K562 (cell line): ENCODE measurements around the gene CYB5R3. TPM values are rescaled to one million over a fixed set of nuclear protein-coding genes. Genes with fewer than 3 reads are reported as not detected.
A peak's percentile ranks its signal among the peaks of the same experiment; 100 is the strongest.

ENCODE experiments used
- ARNT ChIP-seq, 2 experiments: fragments of 450-650 bp; IDR thresholded peaks; 2 replicates each; pipeline ENCODE4 v1.6.1; 2016; ENCODE audit warnings: mild to moderate bottlenecking in 1 of 2
- FOXK1 ChIP-seq: sonication (generic); formaldehyde crosslinking; IDR thresholded peaks from 2 replicates; pipeline ENCODE4 v1.8.0; 2022; ENCODE audit warnings: missing genetic modification reagents, mild to moderate bottlenecking, borderline replicate concordance
- PPARD ChIP-seq: fragments of 250-450 bp; sonication (Bioruptor Pico); IDR thresholded peaks from 2 replicates; pipeline ENCODE4 v1.8.0; 2022; ENCODE audit warnings: inconsistent platforms, mild to moderate bottlenecking, moderate library complexity
- SRSF9 ChIP-seq: fragments of 200-400 bp; formaldehyde crosslinking; IDR thresholded peaks from 2 replicates; pipeline ENCODE4 v1.6.1; 2017; ENCODE audit warnings: low read depth, low read length, borderline replicate concordance
- THRAP3 ChIP-seq: fragments of 450-650 bp; IDR thresholded peaks from 2 replicates; pipeline ENCODE4 v1.6.1; 2016; ENCODE audit warnings: mild to moderate bottlenecking, inconsistent platforms, borderline replicate concordance
- TRIM28 ChIP-seq: fragments of 450-650 bp; IDR thresholded peaks from 2 replicates; pipeline ENCODE4 v1.6.1; 2017
- ZNF778 ChIP-seq: fragments of 450-650 bp; formaldehyde crosslinking; IDR thresholded peaks from 2 replicates; pipeline ENCODE4 v1.4.0; 2020; ENCODE audit warnings: mild to moderate bottlenecking, moderate library complexity
- polyA plus RNA-seq, 8 experiments: library from polyadenylated mRNA; depleted of rRNA in 4 of 8; stranded (reverse) in 5 of 8; unstranded in 3 of 8; fragments of >200 nt; fragmentation: Nextera tagmentation in 2 of 8; fragmentation: Illumina TruSeq in 1 of 8; extraction: Ambion mirVana in 2 of 8; extraction: Trizol in 1 of 8; gene quantifications; 2 replicates each; pipeline versions ENCODE4 v1.2.1 to v1.2.3, GENCODE V29; 2011 to 2014; ENCODE audit warnings: inconsistent platforms in 1 of 8, missing spikeins in 1 of 8
- total RNA-seq, 7 experiments: library from RNA; depleted of rRNA in 6 of 7; stranded (reverse); fragments of >200 nt in 6 of 7; fragmentation: Illumina TruSeq in 2 of 7; extraction: Trizol in 2 of 7; gene quantifications; 2 replicates each; pipeline versions ENCODE4 v1.2.1 to v1.2.3, GENCODE V29; 2011 to 2021; ENCODE audit warnings: low replicate concordance in 1 of 7
- TF ChIP-seq, protein P1 (sequence below): fragments of 250-450 bp; sonication (Bioruptor Pico); IDR thresholded peaks from 2 replicates; pipeline ENCODE4 v1.4.0; 2020; ENCODE audit warnings: mild to moderate bottlenecking, moderate library complexity
- TF ChIP-seq, protein P2 (sequence below): fragments of 150-350 bp; IDR thresholded peaks from 2 replicates; pipeline ENCODE4 v1.6.1; 2014; ENCODE audit warnings: low read depth, mild to moderate bottlenecking, low read length, borderline replicate concordance
- TF ChIP-seq, protein P3 (sequence below): fragments of 250-450 bp; sonication (Bioruptor Pico); IDR thresholded peaks from 2 replicates; pipeline ENCODE4 v1.5.1; 2021; ENCODE audit warnings: mild to moderate bottlenecking
- TF ChIP-seq, protein P4 (sequence below), 3 experiments: fragments of 200-800 bp in 1 of 3; fragments of 250-450 bp in 1 of 3; fragments of 450-650 bp in 1 of 3; sonication (Bioruptor Pico) in 1 of 3; sonication (Bioruptor generic) in 1 of 3; formaldehyde crosslinking in 1 of 3; IDR thresholded peaks; 2 replicates each; pipeline versions ENCODE4 v1.6.1 to v1.8.0; 2016 to 2022; ENCODE audit warnings: mild to moderate bottlenecking in 2 of 3, missing genetic modification characterization in 2 of 3, missing compliant biosample characterization in 1 of 3, moderate library complexity in 1 of 3

The CYB5R3 gene
- total and polyA plus RNA-seq, 9 of the 15 experiments (the other 6 are each of a cell fraction or from before 2014, with no cell fraction given): 1.4 to 66.8 (median 23.4) TPM

DNA sequence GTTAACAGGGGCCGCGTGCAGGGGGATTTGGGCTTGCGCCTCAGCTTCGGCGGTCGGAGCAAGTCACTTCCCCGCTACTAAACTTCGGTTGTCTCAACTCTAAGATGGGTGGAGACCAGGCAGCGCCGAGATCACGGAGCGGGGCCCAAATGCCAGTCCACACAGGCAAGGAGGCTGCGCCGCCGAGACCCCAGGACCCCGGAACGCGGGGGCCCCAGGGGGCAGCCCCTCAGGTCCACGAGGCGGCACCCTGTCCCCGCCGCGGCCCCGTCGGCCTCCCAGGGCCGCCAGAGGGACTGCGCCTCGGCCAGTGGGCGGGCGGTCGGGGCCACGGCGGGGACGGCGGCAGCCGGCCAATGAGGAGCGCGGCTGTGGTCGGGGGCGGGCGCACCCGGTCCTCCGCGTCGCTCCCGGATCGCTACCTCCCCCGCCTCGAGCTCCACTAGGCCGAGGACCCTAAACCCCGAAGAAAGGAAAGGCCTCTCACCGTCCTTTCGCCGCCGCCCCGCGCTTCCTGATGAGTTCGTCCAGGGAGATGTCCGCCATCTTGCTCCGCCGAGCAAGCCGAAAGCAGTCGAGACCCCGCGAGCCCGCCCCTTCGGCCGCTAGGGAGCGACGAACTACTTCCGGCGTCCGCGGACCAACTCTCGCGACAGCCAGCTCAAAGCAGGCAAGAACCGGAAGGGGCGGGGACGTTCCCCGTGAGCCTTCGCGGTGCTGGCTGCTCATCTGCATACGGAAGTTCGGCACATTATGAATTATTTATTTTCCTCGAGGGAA lies 34.7 kb downstream of the CYB5R3 start, which contains the start of gene POLDIP3 (continued):
- TF ChIP-seq, protein P1, sequence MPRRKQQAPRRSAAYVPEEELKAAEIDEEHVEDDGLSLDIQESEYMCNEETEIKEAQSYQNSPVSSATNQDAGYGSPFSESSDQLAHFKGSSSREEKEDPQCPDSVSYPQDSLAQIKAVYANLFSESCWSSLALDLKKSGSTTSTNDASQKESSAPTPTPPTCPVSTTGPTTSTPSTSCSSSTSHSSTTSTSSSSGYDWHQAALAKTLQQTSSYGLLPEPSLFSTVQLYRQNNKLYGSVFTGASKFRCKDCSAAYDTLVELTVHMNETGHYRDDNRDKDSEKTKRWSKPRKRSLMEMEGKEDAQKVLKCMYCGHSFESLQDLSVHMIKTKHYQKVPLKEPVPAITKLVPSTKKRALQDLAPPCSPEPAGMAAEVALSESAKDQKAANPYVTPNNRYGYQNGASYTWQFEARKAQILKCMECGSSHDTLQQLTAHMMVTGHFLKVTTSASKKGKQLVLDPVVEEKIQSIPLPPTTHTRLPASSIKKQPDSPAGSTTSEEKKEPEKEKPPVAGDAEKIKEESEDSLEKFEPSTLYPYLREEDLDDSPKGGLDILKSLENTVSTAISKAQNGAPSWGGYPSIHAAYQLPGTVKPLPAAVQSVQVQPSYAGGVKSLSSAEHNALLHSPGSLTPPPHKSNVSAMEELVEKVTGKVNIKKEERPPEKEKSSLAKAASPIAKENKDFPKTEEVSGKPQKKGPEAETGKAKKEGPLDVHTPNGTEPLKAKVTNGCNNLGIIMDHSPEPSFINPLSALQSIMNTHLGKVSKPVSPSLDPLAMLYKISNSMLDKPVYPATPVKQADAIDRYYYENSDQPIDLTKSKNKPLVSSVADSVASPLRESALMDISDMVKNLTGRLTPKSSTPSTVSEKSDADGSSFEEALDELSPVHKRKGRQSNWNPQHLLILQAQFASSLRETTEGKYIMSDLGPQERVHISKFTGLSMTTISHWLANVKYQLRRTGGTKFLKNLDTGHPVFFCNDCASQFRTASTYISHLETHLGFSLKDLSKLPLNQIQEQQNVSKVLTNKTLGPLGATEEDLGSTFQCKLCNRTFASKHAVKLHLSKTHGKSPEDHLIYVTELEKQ (CRISPR knock-in tag): no peak
- no peak for TF ChIP-seq FOXK1 (CRISPR knock-in tag)
- no peak for TF ChIP-seq ZNF778 (CRISPR knock-in tag)
- TF ChIP-seq SRSF9: no peak
- no peak for TF ChIP-seq THRAP3
- TF ChIP-seq, protein P2, sequence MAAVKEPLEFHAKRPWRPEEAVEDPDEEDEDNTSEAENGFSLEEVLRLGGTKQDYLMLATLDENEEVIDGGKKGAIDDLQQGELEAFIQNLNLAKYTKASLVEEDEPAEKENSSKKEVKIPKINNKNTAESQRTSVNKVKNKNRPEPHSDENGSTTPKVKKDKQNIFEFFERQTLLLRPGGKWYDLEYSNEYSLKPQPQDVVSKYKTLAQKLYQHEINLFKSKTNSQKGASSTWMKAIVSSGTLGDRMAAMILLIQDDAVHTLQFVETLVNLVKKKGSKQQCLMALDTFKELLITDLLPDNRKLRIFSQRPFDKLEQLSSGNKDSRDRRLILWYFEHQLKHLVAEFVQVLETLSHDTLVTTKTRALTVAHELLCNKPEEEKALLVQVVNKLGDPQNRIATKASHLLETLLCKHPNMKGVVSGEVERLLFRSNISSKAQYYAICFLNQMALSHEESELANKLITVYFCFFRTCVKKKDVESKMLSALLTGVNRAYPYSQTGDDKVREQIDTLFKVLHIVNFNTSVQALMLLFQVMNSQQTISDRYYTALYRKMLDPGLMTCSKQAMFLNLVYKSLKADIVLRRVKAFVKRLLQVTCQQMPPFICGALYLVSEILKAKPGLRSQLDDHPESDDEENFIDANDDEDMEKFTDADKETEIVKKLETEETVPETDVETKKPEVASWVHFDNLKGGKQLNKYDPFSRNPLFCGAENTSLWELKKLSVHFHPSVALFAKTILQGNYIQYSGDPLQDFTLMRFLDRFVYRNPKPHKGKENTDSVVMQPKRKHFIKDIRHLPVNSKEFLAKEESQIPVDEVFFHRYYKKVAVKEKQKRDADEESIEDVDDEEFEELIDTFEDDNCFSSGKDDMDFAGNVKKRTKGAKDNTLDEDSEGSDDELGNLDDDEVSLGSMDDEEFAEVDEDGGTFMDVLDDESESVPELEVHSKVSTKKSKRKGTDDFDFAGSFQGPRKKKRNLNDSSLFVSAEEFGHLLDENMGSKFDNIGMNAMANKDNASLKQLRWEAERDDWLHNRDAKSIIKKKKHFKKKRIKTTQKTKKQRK: no peak
- no peak for TF ChIP-seq ARNT (IDR thresholded peaks at IDR 0.05)
- no peak for TF ChIP-seq PPARD (CRISPR knock-in tag)
- TF ChIP-seq TRIM28: no peak
- TF ChIP-seq, protein P3, sequence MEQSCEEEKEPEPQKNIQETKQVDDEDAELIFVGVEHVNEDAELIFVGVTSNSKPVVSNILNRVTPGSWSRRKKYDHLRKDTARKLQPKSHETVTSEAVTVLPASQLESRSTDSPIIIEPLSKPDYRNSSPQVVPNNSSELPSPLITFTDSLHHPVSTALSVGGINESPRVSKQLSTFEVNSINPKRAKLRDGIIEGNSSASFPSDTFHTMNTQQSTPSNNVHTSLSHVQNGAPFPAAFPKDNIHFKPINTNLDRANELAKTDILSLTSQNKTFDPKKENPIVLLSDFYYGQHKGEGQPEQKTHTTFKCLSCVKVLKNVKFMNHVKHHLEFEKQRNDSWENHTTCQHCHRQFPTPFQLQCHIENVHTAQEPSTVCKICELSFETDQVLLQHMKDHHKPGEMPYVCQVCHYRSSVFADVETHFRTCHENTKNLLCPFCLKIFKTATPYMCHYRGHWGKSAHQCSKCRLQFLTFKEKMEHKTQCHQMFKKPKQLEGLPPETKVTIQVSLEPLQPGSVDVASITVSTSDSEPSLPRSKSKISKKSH (CRISPR knock-in tag): no peak
- TF ChIP-seq, protein P4, sequence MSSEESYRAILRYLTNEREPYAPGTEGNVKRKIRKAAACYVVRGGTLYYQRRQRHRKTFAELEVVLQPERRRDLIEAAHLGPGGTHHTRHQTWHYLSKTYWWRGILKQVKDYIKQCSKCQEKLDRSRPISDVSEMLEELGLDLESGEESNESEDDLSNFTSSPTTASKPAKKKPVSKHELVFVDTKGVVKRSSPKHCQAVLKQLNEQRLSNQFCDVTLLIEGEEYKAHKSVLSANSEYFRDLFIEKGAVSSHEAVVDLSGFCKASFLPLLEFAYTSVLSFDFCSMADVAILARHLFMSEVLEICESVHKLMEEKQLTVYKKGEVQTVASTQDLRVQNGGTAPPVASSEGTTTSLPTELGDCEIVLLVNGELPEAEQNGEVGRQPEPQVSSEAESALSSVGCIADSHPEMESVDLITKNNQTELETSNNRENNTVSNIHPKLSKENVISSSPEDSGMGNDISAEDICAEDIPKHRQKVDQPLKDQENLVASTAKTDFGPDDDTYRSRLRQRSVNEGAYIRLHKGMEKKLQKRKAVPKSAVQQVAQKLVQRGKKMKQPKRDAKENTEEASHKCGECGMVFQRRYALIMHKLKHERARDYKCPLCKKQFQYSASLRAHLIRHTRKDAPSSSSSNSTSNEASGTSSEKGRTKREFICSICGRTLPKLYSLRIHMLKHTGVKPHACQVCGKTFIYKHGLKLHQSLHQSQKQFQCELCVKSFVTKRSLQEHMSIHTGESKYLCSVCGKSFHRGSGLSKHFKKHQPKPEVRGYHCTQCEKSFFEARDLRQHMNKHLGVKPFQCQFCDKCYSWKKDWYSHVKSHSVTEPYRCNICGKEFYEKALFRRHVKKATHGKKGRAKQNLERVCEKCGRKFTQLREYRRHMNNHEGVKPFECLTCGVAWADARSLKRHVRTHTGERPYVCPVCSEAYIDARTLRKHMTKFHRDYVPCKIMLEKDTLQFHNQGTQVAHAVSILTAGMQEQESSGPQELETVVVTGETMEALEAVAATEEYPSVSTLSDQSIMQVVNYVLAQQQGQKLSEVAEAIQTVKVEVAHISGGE (CRISPR knock-in tag; IDR thresholded peaks at IDR 0.05): peak in 1 of 3 experiments; percentile 88; a peak in 2 of 6 replicates
